GM18526 (cell line): Measurements from ENCODE around the gene NPC2.

ENCODE experiments used
- POLR2A ChIP-seq: IDR thresholded peaks from 3 replicates; pipeline ENCODE4 v1.6.1; 2011; ENCODE audit not compliant: insufficient read length; ENCODE audit errors: extremely low read depth

The NPC2 gene

DNA sequence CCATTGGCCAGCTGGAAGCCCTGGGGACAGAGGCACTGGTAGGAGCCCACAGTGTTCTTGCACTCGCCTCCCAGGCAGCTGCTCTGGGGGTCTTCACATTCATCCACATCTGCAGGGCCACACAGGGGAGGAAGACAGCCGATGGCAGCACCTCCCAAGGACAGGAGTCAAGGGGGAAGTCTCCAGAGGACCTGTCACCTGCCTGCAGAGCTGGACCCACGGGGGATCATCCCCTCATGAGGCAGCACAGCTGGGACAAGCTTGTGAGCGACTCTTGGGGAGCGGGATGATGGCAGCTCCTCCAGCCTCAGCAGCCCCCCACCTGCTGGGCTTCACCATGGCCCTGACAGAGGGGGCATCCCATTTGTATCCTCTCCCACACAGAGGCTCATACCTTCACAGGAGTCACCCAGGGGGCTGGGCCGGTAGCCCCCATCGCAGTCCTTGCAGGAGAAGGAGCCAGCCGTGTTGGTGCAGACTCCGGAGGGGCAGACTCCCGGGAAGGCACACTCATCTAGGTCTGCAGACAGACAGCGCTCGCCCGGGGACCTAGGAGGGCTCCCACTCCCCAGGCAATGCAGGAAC is 15.8 kb upstream of the NPC2 start:
- TF ChIP-seq POLR2A: no peak

DNA sequence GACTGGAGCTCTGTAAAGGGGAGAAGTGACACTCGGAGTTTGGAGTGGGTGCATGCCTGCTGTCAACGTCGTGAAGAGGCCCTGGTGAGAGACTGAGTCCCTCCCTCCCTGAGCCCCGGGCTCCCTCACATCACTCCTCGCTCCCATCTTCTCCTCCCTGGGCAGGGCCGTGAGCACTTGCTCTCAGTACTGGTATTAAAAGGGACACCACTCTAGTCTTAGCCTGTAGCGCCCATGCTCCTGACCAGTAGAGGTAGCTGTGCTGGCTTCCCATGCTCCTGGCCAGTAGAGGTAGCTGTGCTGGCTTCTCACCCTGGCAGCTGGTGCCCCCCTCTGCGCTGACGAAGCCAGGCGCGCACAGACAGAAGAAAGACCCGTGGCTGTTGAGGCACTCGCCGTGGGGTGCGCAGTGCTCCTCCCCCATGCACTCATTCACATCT is 15.2 kb upstream of the NPC2 start:
- no peak for TF ChIP-seq POLR2A

DNA sequence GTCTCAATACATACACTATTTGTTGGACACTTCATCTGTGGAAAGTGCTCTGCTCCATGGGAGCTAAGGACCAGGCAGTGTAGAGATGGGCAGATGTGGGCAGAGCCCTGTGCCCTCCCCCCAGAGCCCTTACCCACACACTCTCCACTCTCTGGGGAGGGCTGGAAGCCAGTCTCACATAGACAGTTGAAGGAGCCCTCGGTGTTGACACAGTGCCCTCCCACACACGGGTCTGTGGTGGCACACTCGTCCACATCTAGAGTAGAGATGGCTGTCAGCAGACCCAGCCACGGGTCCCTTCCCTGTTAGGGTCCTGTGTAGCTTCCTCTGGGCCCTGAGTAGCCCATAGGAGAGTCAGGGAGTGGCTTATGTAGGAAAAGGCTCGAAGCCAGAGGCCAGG is 14.7 kb upstream of the NPC2 start:
- TF ChIP-seq POLR2A: no peak

DNA sequence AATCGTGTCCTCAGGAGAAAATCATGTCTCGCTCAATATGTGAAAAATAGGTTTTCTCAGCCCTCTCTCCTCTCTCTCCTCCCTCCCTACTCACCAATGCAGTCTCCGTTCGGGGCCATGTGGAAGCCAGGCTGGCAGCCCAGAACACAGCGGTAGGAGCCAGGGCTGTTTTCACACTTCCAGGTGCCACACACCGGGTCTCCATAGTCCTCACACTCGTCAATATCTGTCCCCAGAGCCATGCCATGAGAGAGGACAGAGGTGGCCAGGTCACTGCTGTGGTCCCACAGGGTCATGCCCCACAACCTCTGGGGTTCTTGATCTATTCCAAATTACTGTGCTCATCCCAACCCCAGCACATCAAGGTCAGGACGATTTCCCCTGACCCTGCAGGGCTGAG is 14.0 kb upstream of the NPC2 start:
- TF ChIP-seq POLR2A: no peak

DNA sequence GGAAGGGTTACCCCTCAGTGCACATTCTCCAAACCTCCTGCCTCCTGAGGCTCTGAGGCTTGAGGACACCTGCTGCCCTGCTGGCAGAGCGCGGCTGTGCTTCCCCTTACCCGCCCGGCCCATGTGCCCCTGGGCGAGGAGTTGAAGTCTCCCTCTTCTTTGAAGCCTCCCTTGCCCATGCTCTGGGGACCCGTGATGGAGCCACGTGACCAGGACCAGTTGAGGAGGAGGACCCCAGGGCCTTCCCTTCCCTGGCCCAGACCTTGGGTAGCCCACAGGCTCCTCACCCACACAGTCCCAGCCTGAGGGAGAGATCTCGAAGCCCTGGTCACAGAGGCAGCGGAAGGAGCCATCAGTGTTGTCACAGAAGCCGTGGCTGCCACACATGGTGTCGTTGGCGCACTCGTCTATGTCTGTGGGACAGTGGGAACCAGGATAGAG is 13.3 kb upstream of the NPC2 start:
- no peak for TF ChIP-seq POLR2A

DNA sequence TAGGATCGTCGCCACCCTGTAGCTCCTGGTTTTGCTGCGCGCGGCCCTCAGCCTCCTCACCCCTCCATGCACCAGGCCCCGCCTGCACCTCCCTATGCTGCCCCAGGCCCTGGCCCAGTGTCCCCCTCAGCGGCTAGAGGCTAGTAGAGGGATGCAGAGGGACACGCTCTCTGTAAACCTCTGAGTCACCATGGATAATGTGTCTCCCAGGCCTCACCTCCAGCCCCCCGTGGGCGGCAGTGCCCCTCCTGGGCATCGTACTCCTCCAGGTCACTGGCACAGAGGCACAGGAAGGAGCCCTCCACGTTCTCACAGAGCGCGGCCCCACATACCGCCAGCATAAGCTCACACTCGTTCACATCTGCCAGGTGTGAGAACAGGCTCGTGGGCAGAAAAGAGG is 12.7 kb upstream of the NPC2 start:
- TF ChIP-seq POLR2A: no peak

DNA sequence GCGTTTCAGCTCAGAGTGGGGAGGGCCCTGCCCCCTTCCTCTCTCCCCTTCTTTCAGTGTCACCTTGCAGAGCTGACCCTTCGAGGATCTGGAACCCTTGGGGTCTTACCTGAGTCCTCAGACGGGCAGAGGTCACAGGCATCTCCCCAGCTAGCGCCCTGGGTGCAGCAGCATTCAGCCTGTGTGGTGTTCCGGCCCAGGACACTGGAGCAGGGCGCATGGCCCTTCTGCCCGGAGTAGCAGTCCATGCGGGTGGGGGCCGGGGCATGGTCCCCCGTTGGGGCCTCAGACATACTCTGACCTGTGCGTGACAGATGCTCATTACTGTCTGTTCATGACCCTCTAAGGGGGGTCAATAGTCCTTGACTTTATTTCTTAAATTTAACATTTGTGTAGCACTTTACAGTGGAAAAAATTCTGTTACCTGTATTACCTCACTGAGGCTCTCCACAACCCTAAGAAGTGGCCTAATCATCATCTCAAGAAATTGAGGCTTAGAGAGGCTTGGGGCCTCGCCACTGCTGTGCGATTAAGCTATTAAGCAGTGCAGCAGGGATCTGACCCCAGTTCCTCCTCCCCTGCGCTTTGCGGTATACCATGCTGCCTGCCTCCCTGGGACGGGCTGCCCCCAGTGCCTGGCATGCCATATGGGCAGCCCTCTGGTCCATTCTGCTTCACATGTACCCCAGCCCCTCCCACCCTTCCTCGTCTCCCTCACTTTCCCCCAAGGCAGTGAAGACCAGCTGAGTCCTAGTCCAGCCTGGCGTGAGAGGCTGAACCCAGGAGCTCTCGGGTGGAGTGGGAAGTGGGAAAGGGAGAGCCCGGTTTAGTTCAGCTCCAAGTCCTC is 12.0 kb upstream of the NPC2 start:
- no peak for TF ChIP-seq POLR2A

DNA sequence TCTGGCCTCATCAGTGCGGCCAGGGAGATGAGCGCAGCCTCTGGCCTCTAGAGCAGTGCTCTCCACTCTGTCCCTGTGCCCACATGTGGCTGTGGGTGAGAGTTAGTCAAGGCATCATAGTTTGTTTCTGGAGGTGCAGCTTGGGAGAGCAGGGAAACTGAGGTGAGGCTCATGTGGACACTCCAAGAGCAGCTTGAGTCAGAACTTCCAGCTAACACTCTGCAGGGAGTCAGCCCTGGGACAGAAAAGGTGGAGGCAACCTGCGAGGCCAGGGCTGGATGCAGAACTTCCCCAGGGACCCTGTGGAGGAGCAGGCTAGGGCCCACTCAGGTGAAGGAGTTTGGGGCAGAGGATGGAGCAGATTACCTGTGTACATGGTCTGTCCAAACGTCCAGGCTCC is 11.3 kb upstream of the NPC2 start:
- no peak for TF ChIP-seq POLR2A

DNA sequence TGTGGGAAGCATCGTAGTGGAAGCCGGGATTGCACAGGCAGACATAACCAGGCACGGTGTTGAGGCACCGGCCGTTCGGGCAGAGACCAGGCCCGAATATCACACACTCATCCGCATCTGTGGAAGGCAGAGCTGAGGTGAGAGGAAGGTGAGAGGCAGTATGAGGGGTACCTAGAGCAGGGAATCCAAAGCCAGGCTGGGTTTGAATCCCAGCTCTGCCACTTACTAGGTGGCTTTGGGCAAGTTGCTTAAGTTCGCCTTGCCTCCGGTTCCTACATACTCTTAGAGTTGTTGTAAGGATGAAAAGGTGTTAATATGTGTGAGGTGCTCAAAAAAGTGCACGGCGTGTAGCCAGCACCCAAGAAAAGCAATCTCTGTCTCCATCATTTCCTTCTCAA is 10.8 kb upstream of the NPC2 start:
- TF ChIP-seq POLR2A: no peak

DNA sequence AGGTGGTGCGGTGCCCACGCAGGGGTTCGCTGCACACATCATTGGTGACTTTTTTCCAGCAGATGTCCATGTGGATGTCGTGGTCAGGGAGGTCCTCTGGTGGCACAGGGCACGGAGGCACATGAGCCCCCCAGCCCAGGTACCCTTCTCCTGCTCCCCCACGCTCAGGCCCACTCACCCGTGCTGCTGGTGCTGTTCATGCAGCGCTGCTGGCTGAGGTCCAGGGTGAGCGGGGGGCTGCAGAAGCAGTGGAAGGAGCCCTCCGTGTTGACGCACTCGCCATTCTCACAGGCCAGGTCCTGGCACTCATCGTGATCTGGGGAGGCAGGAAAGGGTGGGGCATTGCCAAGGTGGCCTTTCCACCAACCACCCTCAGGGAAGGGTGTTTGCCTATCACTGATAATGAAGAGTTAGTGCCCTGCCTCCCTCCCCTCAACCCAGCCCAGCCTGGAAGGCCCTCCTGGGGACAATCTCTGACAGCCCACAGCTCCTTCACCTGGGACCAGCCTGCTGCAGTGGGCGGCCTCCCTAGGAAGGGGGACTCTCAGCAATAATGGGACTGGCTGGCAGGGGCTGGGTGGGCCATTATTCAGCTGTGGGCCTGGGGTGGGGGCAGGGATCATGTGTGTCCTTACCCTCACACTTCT is 10.3 kb upstream of the NPC2 start:
- no peak for TF ChIP-seq POLR2A

DNA sequence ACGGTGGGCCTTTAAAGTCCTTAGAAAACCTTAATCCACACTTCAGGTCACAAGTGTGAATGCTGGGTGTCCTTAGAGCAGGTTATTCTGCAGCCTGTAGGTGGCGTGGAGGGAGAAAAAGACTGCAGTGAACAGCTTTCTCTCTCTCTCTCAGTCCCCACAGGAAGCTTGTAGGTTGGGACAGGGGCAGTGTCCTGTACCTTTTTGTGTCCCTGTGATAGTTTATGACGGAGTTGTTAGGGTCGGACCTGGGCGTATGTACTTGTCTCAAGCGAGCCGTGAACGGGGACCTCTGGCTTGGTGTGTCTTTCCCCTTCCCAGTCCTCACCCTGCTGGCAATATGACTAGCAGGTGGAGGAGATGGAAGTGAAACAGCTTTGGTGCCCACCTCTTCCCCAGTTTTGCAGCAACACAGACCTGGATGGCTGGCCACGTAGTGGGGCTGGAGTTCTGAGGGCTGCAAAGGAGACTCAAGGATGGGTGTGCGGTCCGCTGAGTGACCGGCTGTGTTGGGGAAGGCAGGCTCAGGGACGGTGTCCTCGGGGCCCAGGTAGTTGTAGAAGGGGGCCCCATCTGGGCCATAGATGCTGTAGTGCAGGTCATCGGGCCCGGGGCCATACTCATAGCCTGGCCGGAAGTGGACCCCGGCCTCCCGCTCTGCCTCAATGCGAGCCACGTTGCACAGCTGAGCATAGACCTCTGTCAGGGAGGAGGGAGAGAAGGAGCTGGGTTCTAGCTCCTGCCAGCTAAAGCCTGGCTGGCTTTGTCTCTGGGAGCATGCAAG is 9.3 kb upstream of the NPC2 start:
- no peak for TF ChIP-seq POLR2A

DNA sequence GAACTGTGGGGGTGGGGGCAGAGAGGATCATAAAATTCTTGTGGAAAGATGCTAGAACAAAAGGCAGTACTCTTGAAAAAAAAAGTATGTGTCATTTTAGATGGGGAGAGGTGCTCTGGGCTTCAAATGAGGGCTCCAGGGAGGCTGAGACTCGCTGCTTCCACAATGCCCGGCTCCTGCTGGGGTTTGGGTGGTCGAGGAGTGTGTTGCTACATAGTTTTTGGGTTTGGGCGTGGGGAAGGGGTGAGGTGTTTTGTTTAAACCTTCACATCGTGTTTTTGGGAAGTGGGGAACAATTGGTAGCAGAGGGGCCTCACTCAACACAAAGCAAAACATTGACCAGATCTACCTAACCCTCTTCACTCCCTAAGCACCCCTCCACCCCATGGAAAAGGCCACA is 8.6 kb upstream of the NPC2 start:
- TF ChIP-seq POLR2A: no peak

DNA sequence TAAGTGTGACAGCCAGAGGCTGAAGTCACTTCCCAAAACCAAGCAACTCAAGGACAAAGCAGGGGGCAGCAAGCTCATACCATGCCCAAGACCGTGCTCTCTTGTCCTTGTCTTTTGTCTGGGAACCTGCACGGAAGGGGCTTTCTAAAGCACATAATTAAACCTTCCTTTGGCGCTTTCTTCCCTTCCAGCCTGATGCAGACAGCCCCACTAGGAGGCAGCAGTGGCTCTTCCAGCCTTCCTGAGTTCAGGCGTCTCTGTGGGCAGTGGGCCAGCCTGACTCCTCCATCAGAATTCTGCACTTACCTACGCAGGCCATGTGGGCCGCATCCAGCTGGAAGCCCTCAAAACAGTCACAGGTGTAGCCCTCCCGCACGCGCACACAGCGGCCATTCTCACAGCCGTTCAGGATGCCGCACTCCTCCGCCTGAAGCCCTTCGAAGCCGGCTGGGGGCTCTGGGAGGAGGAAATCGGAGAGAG is 8.1 kb upstream of the NPC2 start:
- no peak for TF ChIP-seq POLR2A

DNA sequence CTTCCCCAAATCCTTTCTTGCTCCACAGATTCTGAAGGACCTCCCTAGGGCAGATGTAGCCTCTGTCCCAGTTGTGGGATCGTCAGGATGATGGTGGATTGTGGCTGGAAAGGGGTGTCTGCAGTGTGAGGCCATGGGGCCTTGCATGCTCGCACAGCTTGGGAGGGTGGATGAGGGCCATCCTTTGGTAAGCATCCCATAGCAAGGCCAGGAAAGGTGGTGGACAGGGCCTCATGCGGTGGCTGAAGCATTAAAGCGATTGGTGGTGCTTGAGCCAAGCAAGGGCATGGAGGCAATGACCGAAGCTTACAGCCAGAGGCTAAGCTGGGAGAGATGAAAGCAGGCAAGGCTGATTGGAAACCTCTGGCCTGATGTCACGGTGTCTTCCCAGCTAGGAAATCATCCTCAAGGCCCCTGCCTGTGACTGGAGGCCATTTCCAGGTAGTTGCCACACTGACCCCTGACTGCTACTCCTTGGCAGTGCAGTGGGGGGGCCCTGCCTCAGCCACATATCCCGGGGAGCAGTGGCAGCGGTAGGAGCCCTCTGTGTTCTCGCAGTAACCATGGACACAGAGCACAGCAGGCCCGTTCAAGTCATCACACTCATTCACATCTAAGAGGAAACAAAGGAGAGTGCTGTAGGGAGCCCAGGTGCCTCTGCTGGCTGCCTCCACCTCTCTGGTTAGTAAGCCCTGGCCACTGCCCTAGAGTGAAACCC is 7.5 kb upstream of the NPC2 start:
- TF ChIP-seq POLR2A: no peak

DNA sequence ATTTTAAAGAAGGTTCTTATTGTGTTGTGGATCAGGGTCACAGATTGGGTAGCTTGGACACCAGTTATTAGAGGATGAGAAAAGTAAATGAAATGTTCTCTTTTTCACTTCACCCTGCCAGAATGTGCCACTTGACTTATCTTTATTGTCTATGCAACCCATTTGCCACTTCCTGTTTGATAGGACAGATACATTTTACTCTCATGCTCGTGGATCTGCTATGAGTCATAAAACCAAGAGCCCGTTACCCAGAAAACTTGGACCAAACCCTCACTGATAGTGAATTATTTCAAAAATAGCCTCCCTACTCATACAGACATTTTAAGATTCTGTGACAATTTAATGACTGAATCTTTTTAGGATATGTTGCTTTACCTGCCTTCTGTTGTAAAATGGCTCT is 2.3 kb upstream of the NPC2 start:
- TF ChIP-seq POLR2A: no peak
